HepG2 (cell line): ENCODE data around the gene WNT3. TPM values are rescaled to one million over a fixed set of nuclear protein-coding genes. Genes with fewer than 3 reads are reported as not detected.

ENCODE experiments used
- ATAC-seq: fragments of 200-7000 bp; cut with Tn5 transposase; 3 replicates; pipeline ENCODE4 v1.9.1; 2020; ENCODE audit warnings: mild to moderate bottlenecking, moderate library complexity
- BruUV-seq: library from RNA; stranded (reverse); fragments of 400-500 nt; replicated peaks from 2 replicates; lab custom pipeline; 2021; lab: Mats Ljungman, UMichigan
- CTCF ChIA-PET: fragments of 300-600 bp; formaldehyde crosslinking; extraction: SDS; loops from one replicate; lab custom pipeline; 2021; ENCODE audit warnings: low total read pairs, inconsistent platforms, low intra/inter-chr PET ratio; lab: Yijun Ruan, JAX
- POLR2A ChIA-PET: fragments of 350-600 bp; sonication (Branson Sonifier 250); formaldehyde crosslinking; loops from one replicate; lab custom pipeline; 2020; ENCODE audit warnings: antibody characterized with exemption, inconsistent platforms; lab: Yijun Ruan, JAX
- DNase-seq: peaks from one replicate; pipeline ENCODE4 v3.0.0-alpha.2; 2015; ENCODE audit warnings: low spot score
- FAIRE-seq: peaks from 3 replicates; lab custom pipeline; 2011; peaks lifted over from hg19 to GRCh38; lab: Jason Lieb, UNC
- H2AFZ ChIP-seq: one replicate; pipeline ENCODE4 v1.6.1; 2011; ENCODE audit warnings: low read length, inconsistent platforms
- H3K27ac ChIP-seq: fragments of 300-600 bp; 3 replicates; pipeline ENCODE4 v1.8.0; 2011; ENCODE audit warnings: mixed run types, mild to moderate bottlenecking, mixed read lengths, low read length, inconsistent platforms; ENCODE audit not compliant: insufficient read depth; ENCODE audit errors: extremely low read length
- H3K27me3 ChIP-seq, 2 experiments: fragments of 200-600 bp in 1 of 2; 2 replicates in 1 of 2; 3 replicates in 1 of 2; pipeline versions ENCODE4 v1.6.0 to v1.8.0; 2011; ENCODE audit warnings: low read length in 2 of 2, mild to moderate bottlenecking in 2 of 2, moderate library complexity in 2 of 2, inconsistent platforms in 1 of 2; ENCODE audit not compliant: insufficient read depth in 2 of 2, control insufficient read depth in 1 of 2
- H3K36me3 ChIP-seq, 2 experiments: fragments of 200-600 bp in 1 of 2; replicated peaks in 1 of 2; 2 replicates in 1 of 2; 3 replicates in 1 of 2; pipeline versions ENCODE4 v1.5.1 to v1.8.0; 2011; ENCODE audit warnings: low read length in 2 of 2, inconsistent platforms in 1 of 2; ENCODE audit not compliant: insufficient read depth in 2 of 2, control insufficient read depth in 1 of 2
- H3K4me1 ChIP-seq: 2 replicates; pipeline ENCODE4 v1.5.1; 2012; ENCODE audit warnings: low read length, inconsistent platforms; ENCODE audit not compliant: insufficient read depth
- H3K4me2 ChIP-seq: 2 replicates; pipeline ENCODE4 v1.6.0; 2011; ENCODE audit warnings: low read depth, low read length, inconsistent platforms
- H3K4me3 ChIP-seq, 3 experiments: fragments of 200-600 bp in 1 of 3; sonication (generic), shearing (Covaris generic) in 1 of 3; replicated peaks in 1 of 3; 2 replicates each; pipeline ENCODE4 v1.5.1; 2011 to 2016; ENCODE audit warnings: low read length in 3 of 3, inconsistent platforms in 2 of 3, low read depth in 2 of 3, mild to moderate bottlenecking in 2 of 3, control low read depth in 1 of 3, mixed read lengths in 1 of 3; ENCODE audit not compliant: insufficient read depth in 1 of 3
- H3K79me2 ChIP-seq: one replicate; pipeline ENCODE4 v1.6.1; 2011; ENCODE audit warnings: low read length, inconsistent platforms; ENCODE audit not compliant: insufficient read depth
- H3K9ac ChIP-seq: 2 replicates; pipeline ENCODE4 v1.6.0; 2011; ENCODE audit warnings: mild to moderate bottlenecking, low read depth, low read length, inconsistent platforms; ENCODE audit not compliant: insufficient read depth
- H3K9me3 ChIP-seq: 2 replicates; pipeline ENCODE4 v1.5.1; 2012; ENCODE audit warnings: mild to moderate bottlenecking, low read length
- H4K20me1 ChIP-seq: 2 replicates; pipeline ENCODE4 v1.6.0; 2011; ENCODE audit warnings: inconsistent platforms, mild to moderate bottlenecking, low read length, moderate library complexity; ENCODE audit not compliant: insufficient read depth
- ARNTL ChIP-seq: sonication (generic); formaldehyde crosslinking; IDR thresholded peaks from 2 replicates; pipeline ENCODE4 v1.4.0; 2020; ENCODE audit warnings: mild to moderate bottlenecking, missing genetic modification reagents
- GATAD1 ChIP-seq: IDR thresholded peaks from 2 replicates; pipeline ENCODE4 v1.6.1; 2016; ENCODE audit warnings: missing genetic modification reagents, missing compliant biosample characterization
- MIER2 ChIP-seq: IDR thresholded peaks from 2 replicates; pipeline ENCODE4 v1.6.1; 2016; ENCODE audit warnings: missing biosample characterization, missing genetic modification reagents
- ZKSCAN5 ChIP-seq: sonication (generic); formaldehyde crosslinking; IDR thresholded peaks from 2 replicates; pipeline ENCODE4 v1.5.1; 2020; ENCODE audit warnings: mild to moderate bottlenecking, missing genetic modification reagents
- ZNF292 ChIP-seq: sonication (generic); formaldehyde crosslinking; IDR thresholded peaks from 2 replicates; pipeline ENCODE4 v1.8.1; 2022; ENCODE audit warnings: mild to moderate bottlenecking, low read depth, missing genetic modification reagents, borderline replicate concordance
- ZNF556 ChIP-seq: sonication (generic); formaldehyde crosslinking; IDR thresholded peaks from 2 replicates; pipeline ENCODE4 v1.4.0; 2020; ENCODE audit warnings: mild to moderate bottlenecking, missing genetic modification reagents, borderline replicate concordance
- ZNF569 ChIP-seq: sonication (generic); formaldehyde crosslinking; IDR thresholded peaks from 2 replicates; pipeline ENCODE4 v1.5.0; 2020; ENCODE audit warnings: mild to moderate bottlenecking, missing genetic modification reagents, moderate library complexity, borderline replicate concordance
- WGBS: methylation state at CpG from one replicate; pipeline ENCODE4 v1.1.6; 2017; ENCODE audit warnings: low lambda C conversion rate; 5-methylcytosine and 5-hydroxymethylcytosine counted together
- in situ Hi-C: cut with HindIII; loops from 2 replicates; pipeline ENCODE4 v1.10.0; 2017; ENCODE audit warnings: low pct_unique_long_range_greater_than_20kb; ENCODE audit not compliant: extremely low pct_ligation_motif_present
- intact Hi-C: fragments of 100-400 bp; cut with micrococcal nuclease; formaldehyde crosslinking; loops from one replicate; pipeline ENCODE4 v1.10.0; 2022; ENCODE audit not compliant: unreplicated experiment
- polyA plus RNA-seq, 8 experiments: library from polyadenylated mRNA; depleted of rRNA in 3 of 8; stranded (reverse) in 7 of 8; unstranded in 1 of 8; fragments of >200 nt; fragmentation: Illumina TruSeq in 4 of 8; extraction: Trizol in 4 of 8; gene quantifications; 2 replicates each; pipeline versions ENCODE4 v1.2.1 to v1.2.3, GENCODE V29; 2011 to 2016; ENCODE audit warnings: low read depth in 4 of 8, missing spikeins in 1 of 8, mixed read lengths in 1 of 8; ENCODE audit not compliant: insufficient read depth in 1 of 8
- total RNA-seq, 5 experiments: library from RNA; depleted of rRNA; stranded (reverse); fragments of >200 nt; fragmentation: Illumina TruSeq; extraction: Trizol; gene quantifications; 2 replicates each; pipeline ENCODE4 v1.2.3, GENCODE V29; 2016; ENCODE audit warnings: low read depth in 1 of 5
- TF ChIP-seq, protein P1 (sequence below): sonication (generic); formaldehyde crosslinking; IDR thresholded peaks from 2 replicates; pipeline ENCODE4 v1.5.1; 2020; ENCODE audit warnings: missing genetic modification reagents, mild to moderate bottlenecking, borderline replicate concordance
- TF ChIP-seq, protein P2 (sequence below): IDR thresholded peaks from 2 replicates; pipeline ENCODE4 v1.6.1; 2016; ENCODE audit warnings: missing compliant biosample characterization, missing genetic modification reagents, borderline replicate concordance
- TF ChIP-seq, protein P3 (sequence below): fragments of 450-650 bp; IDR thresholded peaks from 2 replicates; pipeline ENCODE4 v1.6.1; 2016
- TF ChIP-seq, protein P4 (sequence below): sonication (generic); formaldehyde crosslinking; IDR thresholded peaks from 2 replicates; pipeline ENCODE4 v1.8.1; 2023; ENCODE audit warnings: mild to moderate bottlenecking, missing genetic modification reagents
- TF ChIP-seq, protein P5 (sequence below): sonication (generic); formaldehyde crosslinking; IDR thresholded peaks from 2 replicates; pipeline ENCODE4 v1.5.0; 2020; ENCODE audit warnings: mild to moderate bottlenecking, missing genetic modification reagents, moderate library complexity

WNT3 gene
- total and polyA plus RNA-seq, 2 of the 13 experiments (the other 11 are each of a cell fraction or from before 2014, with no cell fraction given) = 8.5 to 10.3 TPM

DNA sequence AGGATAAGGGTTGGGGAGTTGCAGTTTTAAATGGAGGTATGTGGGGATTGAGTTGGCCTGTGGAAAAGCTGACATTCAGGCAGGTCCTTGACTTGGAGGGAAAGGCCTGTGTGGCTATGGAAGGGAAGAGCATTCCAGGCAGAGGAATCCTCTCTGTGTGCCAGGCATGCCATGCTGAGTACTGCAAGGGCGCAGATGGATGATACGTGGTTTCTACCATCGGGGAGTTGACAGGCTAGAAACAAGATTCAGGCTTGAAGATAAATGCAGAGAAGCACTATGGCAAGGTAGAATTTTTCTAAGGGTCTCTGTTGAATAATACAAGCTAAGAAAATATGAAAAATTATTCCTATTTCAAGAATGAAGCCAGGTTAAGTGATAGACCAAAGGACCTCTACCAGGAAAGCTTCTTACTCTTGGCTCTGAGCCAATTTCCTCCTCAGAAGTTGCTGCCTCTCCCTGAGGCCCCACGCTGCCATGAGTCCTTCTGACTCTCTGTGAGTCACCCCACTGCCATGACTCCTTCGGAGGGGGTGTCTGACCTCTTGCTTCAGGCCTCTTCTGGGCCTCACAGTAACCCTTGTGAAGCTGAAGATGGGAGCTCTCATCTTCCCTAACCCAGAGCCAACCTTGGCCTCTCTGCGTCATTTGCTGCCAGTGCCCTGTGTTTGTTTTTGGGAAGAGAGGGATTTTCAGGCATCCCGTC is 75.8 kb downstream of the WNT3 start (continued):
- TF ChIP-seq, protein P1, sequence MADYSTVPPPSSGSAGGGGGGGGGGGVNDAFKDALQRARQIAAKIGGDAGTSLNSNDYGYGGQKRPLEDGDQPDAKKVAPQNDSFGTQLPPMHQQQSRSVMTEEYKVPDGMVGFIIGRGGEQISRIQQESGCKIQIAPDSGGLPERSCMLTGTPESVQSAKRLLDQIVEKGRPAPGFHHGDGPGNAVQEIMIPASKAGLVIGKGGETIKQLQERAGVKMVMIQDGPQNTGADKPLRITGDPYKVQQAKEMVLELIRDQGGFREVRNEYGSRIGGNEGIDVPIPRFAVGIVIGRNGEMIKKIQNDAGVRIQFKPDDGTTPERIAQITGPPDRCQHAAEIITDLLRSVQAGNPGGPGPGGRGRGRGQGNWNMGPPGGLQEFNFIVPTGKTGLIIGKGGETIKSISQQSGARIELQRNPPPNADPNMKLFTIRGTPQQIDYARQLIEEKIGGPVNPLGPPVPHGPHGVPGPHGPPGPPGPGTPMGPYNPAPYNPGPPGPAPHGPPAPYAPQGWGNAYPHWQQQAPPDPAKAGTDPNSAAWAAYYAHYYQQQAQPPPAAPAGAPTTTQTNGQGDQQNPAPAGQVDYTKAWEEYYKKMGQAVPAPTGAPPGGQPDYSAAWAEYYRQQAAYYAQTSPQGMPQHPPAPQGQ (CRISPR knock-in tag) = no peak
- no peak for TF ChIP-seq ARNTL (CRISPR knock-in tag)

DNA sequence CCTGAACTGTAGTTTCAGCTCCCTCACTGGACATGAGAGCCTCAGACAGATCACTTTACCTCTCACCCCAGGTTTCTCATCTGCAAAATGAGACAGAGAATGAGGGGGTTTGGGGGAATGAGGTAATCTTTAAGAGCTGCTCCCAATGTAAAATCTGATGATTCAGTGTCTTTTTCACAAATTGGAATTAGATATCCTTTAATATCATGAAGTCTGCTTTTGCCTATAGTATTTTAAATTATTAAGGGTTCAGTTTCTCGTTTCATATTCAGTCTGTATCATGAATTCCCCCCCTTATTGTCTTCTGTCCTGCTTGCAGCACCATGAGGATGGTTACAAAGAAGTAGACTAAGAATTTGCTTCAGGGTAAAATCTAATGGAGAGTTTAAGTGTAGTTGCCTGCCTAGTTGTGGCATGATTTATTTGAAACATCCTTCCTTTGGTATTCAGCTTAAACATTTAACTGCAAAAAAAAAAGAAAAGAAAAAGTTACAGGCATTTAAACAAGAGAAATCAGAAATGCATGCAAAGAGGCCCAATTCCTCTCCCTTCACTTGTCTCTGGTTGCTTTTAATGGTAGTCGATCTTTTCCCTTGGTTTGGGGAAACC is 77.3 kb downstream of the WNT3 start:
- H3K27ac ChIP-seq = no peak overlapping the region
- no peaks in the 10 kb centered on the region for H3K36me3 ChIP-seq
- BruUV-seq = no TSS peak
- intact Hi-C loops (no loop called here), in situ Hi-C loops (no loop called here)
- FAIRE-seq (no peak), ATAC-seq (no peak), DNase-seq (no peak)
- no peaks in the 10 kb centered on the region for H3K4me1 ChIP-seq
- H3K79me2 ChIP-seq = no peaks in the 10 kb centered on the region
- H3K9me3 ChIP-seq = no peaks in the 10 kb centered on the region
- no peak overlapping the region for H3K4me3 ChIP-seq
- ChIA-PET CTCF (no interaction called here), POLR2A (no interaction called here)
- H4K20me1 ChIP-seq = no peaks in the 10 kb centered on the region
- no peak overlapping the region for H2AFZ ChIP-seq
- H3K27me3 ChIP-seq = no peaks in the 10 kb centered on the region
- H3K9ac ChIP-seq = no peak overlapping the region
- H3K4me2 ChIP-seq = no peak overlapping the region
- WGBS = 84% methylated on average over 2 of the region's 2 CpGs
- TF ChIP-seq, protein P2, sequence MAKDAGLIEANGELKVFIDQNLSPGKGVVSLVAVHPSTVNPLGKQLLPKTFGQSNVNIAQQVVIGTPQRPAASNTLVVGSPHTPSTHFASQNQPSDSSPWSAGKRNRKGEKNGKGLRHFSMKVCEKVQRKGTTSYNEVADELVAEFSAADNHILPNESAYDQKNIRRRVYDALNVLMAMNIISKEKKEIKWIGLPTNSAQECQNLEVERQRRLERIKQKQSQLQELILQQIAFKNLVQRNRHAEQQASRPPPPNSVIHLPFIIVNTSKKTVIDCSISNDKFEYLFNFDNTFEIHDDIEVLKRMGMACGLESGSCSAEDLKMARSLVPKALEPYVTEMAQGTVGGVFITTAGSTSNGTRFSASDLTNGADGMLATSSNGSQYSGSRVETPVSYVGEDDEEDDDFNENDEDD (CRISPR knock-in tag) = no peak
- TF ChIP-seq, protein P3, sequence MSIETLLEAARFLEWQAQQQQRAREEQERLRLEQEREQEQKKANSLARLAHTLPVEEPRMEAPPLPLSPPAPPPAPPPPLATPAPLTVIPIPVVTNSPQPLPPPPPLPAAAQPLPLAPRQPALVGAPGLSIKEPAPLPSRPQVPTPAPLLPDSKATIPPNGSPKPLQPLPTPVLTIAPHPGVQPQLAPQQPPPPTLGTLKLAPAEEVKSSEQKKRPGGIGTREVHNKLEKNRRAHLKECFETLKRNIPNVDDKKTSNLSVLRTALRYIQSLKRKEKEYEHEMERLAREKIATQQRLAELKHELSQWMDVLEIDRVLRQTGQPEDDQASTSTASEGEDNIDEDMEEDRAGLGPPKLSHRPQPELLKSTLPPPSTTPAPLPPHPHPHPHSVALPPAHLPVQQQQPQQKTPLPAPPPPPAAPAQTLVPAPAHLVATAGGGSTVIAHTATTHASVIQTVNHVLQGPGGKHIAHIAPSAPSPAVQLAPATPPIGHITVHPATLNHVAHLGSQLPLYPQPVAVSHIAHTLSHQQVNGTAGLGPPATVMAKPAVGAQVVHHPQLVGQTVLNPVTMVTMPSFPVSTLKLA = no peak
- TF ChIP-seq ZNF292 (CRISPR knock-in tag) (no peak), ZNF556 (CRISPR knock-in tag) (no peak), ZKSCAN5 (no peak), ZNF569 (CRISPR knock-in tag) (no peak), GATAD1 (CRISPR knock-in tag) (no peak), MIER2 (CRISPR knock-in tag) (no peak)
- TF ChIP-seq, protein P4, sequence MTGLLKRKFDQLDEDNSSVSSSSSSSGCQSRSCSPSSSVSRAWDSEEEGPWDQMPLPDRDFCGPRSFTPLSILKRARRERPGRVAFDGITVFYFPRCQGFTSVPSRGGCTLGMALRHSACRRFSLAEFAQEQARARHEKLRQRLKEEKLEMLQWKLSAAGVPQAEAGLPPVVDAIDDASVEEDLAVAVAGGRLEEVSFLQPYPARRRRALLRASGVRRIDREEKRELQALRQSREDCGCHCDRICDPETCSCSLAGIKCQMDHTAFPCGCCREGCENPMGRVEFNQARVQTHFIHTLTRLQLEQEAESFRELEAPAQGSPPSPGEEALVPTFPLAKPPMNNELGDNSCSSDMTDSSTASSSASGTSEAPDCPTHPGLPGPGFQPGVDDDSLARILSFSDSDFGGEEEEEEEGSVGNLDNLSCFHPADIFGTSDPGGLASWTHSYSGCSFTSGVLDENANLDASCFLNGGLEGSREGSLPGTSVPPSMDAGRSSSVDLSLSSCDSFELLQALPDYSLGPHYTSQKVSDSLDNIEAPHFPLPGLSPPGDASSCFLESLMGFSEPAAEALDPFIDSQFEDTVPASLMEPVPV (CRISPR knock-in tag) = no peak
- TF ChIP-seq, protein P5, sequence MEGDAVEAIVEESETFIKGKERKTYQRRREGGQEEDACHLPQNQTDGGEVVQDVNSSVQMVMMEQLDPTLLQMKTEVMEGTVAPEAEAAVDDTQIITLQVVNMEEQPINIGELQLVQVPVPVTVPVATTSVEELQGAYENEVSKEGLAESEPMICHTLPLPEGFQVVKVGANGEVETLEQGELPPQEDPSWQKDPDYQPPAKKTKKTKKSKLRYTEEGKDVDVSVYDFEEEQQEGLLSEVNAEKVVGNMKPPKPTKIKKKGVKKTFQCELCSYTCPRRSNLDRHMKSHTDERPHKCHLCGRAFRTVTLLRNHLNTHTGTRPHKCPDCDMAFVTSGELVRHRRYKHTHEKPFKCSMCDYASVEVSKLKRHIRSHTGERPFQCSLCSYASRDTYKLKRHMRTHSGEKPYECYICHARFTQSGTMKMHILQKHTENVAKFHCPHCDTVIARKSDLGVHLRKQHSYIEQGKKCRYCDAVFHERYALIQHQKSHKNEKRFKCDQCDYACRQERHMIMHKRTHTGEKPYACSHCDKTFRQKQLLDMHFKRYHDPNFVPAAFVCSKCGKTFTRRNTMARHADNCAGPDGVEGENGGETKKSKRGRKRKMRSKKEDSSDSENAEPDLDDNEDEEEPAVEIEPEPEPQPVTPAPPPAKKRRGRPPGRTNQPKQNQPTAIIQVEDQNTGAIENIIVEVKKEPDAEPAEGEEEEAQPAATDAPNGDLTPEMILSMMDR (CRISPR knock-in tag) = no peak
